PC-9 (cell line): ENCODE data around the gene ITGBL1. TPM values are rescaled to one million over a fixed set of nuclear protein-coding genes. Genes with fewer than 3 reads are reported as not detected.

ENCODE experiments used
- BruUV-seq: library from RNA; stranded (reverse); fragments of 400-500 nt; replicated peaks from 2 replicates; lab custom pipeline; 2021; lab: Mats Ljungman, UMichigan
- CTCF ChIA-PET: fragments of 300-600 bp; sonication (Branson Sonifier 250); formaldehyde crosslinking; loops from one replicate; lab custom pipeline; 2022; ENCODE audit warnings: antibody characterized with exemption; lab: Charles Lee
- POLR2A ChIA-PET: fragments of 300-600 bp; sonication (Branson Sonifier 250); formaldehyde crosslinking; loops from one replicate; lab custom pipeline; 2022; ENCODE audit warnings: antibody characterized with exemption; ENCODE audit not compliant: unreplicated experiment; lab: Charles Lee
- DNase-seq, 2 experiments: peaks; one replicate each; pipeline versions ENCODE4 v3.0.0 to v3.0.0-alpha.2; 2015 to 2022; ENCODE audit warnings: mixed read lengths in 1 of 2
- H2AFZ ChIP-seq: fragments of 200-600 bp; sonication (generic); 2 replicates; pipeline ENCODE4 v1.8.1; 2017; ENCODE audit warnings: antibody characterized with exemption
- H3F3A ChIP-seq: fragments of 200-600 bp; sonication (generic); 2 replicates; pipeline ENCODE4 v1.8.1; 2017; ENCODE audit warnings: antibody characterized with exemption, mild to moderate bottlenecking, low read depth; ENCODE audit not compliant: insufficient read depth
- H3K27ac ChIP-seq: fragments of 200-600 bp; sonication (generic); 2 replicates; pipeline ENCODE4 v1.6.1; 2016; ENCODE audit warnings: mixed run types
- H3K27me3 ChIP-seq: fragments of 200-600 bp; sonication (generic); 2 replicates; pipeline ENCODE4 v1.6.1; 2016; ENCODE audit warnings: low read depth, mixed run types; ENCODE audit not compliant: insufficient read depth
- H3K36me3 ChIP-seq: fragments of 200-600 bp; sonication (generic); 2 replicates; pipeline ENCODE4 v1.6.1; 2016; ENCODE audit warnings: low read depth, mixed run types
- H3K4me1 ChIP-seq: fragments of 200-600 bp; sonication (generic); replicated peaks from 2 replicates; pipeline ENCODE4 v1.6.1; 2016; ENCODE audit warnings: mixed run types; ENCODE audit not compliant: insufficient read depth
- H3K4me2 ChIP-seq: fragments of 200-600 bp; sonication (generic); 2 replicates; pipeline ENCODE4 v1.6.1; 2017; ENCODE audit warnings: mixed run types
- H3K4me3 ChIP-seq: fragments of 200-600 bp; sonication (generic); 2 replicates; pipeline ENCODE4 v1.6.1; 2016; ENCODE audit warnings: mixed run types
- H3K79me2 ChIP-seq: fragments of 200-600 bp; sonication (generic); 2 replicates; pipeline ENCODE4 v1.6.1; 2017; ENCODE audit warnings: low read depth, mixed run types
- H3K9me2 ChIP-seq: fragments of 200-600 bp; sonication (generic); 2 replicates; pipeline ENCODE4 v1.8.1; 2017; ENCODE audit warnings: mild to moderate bottlenecking; ENCODE audit not compliant: insufficient read depth
- H3K9me3 ChIP-seq: fragments of 200-600 bp; sonication (generic); 2 replicates; pipeline ENCODE4 v1.8.1; 2016; ENCODE audit warnings: low read depth; ENCODE audit not compliant: insufficient read depth
- H4K20me1 ChIP-seq: fragments of 200-600 bp; sonication (generic); 2 replicates; pipeline ENCODE4 v1.8.1; 2017; ENCODE audit not compliant: insufficient read depth
- EZH2 ChIP-seq: fragments of 200-600 bp; sonication (generic); IDR thresholded peaks from 2 replicates; pipeline ENCODE4 v1.8.0; 2017; ENCODE audit warnings: antibody characterized with exemption, low read depth
- intact Hi-C: fragments of 100-400 bp; cut with micrococcal nuclease; formaldehyde crosslinking; loops from one replicate; pipeline ENCODE4 v1.10.0; 2022; ENCODE audit not compliant: unreplicated experiment
- total RNA-seq: library from RNA; stranded (reverse); gene quantifications from 2 replicates; pipeline ENCODE4 v1.2.3, GENCODE V29; 2021
- TF ChIP-seq, protein P1 (sequence below): fragments of 200-600 bp; sonication (generic); conservative IDR thresholded peaks from 2 replicates; pipeline ENCODE4 v1.6.1; 2017; ENCODE audit warnings: mixed run types, antibody characterized with exemption, mild to moderate bottlenecking, moderate library complexity

ITGBL1 gene
- total RNA-seq, 1 experiment from 2014 or later: 52.5 TPM

DNA sequence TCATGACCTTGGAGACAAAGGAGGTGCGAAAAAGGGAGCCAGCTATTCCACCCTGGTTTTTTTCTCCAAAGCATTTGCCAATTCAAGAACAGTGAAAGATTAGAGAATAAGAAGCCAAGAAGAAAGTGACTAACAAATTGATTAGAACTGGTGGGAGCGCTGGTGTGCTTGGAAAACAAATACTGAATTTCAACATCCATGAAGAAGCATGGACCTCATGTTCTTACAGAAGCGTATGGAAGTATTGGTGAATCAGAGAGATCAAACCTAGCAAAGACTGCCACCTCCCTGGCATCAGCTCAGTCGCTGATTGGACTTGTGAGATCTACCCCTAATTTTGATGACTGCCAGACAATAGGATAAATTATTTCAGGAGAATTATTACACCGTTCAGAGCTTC is 195.3 kb downstream of the ITGBL1 start:
- Histone ChIP-seq H3K9me3 (no peaks in the 10 kb centered on the region), H3F3A (peaks cover 24% of the 10 kb centered on the region), H3K79me2 (peaks cover 21% of the 10 kb centered on the region; the same call in 1 of the 2 replicates), H3K4me1 (peaks cover 26% of the 10 kb centered on the region), H3K4me3 (no peak overlapping the region), H3K36me3 (no peaks in the 10 kb centered on the region), H4K20me1 (no peaks in the 10 kb centered on the region), H3K27me3 (no peaks in the 10 kb centered on the region), H2AFZ (no peak overlapping the region), H3K27ac (0 out of 2 replicates have a peak overlapping the region, but pooled peaks have one; percentile 77), H3K4me2 (no peak overlapping the region), H3K9me2 (no peaks in the 10 kb centered on the region)
- intact Hi-C loops: no loop called here
- no peak for TF ChIP-seq EZH2
- TF ChIP-seq, protein P1, sequence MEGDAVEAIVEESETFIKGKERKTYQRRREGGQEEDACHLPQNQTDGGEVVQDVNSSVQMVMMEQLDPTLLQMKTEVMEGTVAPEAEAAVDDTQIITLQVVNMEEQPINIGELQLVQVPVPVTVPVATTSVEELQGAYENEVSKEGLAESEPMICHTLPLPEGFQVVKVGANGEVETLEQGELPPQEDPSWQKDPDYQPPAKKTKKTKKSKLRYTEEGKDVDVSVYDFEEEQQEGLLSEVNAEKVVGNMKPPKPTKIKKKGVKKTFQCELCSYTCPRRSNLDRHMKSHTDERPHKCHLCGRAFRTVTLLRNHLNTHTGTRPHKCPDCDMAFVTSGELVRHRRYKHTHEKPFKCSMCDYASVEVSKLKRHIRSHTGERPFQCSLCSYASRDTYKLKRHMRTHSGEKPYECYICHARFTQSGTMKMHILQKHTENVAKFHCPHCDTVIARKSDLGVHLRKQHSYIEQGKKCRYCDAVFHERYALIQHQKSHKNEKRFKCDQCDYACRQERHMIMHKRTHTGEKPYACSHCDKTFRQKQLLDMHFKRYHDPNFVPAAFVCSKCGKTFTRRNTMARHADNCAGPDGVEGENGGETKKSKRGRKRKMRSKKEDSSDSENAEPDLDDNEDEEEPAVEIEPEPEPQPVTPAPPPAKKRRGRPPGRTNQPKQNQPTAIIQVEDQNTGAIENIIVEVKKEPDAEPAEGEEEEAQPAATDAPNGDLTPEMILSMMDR: no peak
- DNase-seq: no peak
- ChIA-PET POLR2A (no interaction called here), CTCF (no interaction called here)
- no TSS peak for BruUV-seq

DNA sequence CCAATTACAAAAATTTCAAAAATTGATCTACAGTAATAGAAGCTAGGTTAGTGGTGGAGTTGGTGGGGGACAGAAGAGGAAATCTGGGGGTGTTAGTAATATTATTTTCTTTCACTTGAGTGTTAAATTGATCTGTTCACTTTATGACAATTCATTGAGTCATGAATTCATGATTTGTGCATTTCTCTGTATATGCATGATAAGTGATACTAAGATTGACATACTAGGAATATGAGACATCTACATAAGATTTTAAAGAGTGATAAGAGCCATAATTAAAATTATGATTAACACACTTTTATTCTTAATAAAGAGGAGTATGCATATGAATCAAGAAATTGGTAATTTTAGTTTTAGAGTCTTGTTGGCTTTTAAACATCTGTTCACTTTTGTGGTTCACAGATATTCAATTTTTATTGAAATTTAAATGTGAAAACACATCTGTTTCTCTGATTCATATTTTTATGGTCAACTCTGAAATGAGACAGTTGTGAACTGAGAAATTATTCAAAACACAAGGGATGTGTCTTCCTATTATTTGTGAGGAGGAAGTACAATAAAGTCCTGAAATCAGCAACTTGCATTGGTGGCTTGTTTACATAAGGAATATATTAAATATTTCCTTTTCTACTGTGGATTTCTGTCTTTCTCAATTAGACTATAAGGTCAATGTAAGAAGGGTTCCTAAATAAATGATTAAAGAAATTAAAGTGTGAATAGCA is 196.5 kb downstream of the ITGBL1 start:
- Histone ChIP-seq H3K27ac (peak overlapping the region; percentile 77), H3K9me2 (no peaks in the 10 kb centered on the region), H3F3A (peaks cover 24% of the 10 kb centered on the region), H2AFZ (no peak overlapping the region), H3K4me2 (peak overlapping the region; percentile 70), H3K4me1 (peaks cover 26% of the 10 kb centered on the region), H3K79me2 (peaks cover 18% of the 10 kb centered on the region; the same call in 1 of the 2 replicates), H3K9me3 (no peaks in the 10 kb centered on the region), H3K4me3 (no peak overlapping the region), H3K27me3 (no peaks in the 10 kb centered on the region), H3K36me3 (no peaks in the 10 kb centered on the region), H4K20me1 (no peaks in the 10 kb centered on the region)
- ChIA-PET POLR2A (no interaction called here), CTCF (no interaction called here)
- intact Hi-C loops: no loop called here
- BruUV-seq: no TSS peak
- DNase-seq: peak in 1 of 2 experiments; percentile 43
- no peak for TF ChIP-seq EZH2
- TF ChIP-seq, protein P1: no peak

DNA sequence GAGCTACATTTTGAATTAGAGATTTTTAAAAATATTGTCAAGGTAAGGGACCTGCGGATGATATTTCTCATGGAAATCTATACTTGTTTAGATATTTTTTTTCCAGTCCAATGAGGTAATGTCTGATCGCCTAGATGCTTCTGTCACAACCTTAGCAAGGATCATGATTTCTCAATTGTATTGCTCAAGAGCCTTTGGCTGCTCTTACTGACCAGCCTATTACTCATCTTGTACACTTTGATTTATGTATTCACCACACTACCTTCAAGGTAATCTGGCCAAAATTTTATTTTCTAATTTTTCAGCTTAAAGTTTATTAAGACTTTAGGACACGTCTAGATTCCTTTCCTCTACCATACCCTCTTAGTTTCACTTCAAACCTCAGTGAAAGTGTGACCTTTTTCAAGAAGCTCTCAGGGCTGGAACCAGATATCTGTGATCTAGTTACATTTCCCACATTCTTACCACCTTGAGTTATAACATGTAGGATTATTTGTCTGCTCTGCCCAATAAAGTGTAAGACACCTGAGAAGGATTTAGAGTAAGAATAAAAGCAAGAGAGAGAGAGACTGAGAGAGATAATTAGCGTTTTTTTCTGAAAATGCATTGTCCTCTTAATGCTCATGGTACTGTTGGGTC is 197.1 kb downstream of the ITGBL1 start:
- intact Hi-C loops: no loop called here
- CTCF ChIA-PET: no interaction called here
- no peaks in the 10 kb centered on the region for H3K27me3 ChIP-seq
- peak overlapping the region; percentile 77 for H3K27ac ChIP-seq
- TF ChIP-seq, protein P1: no peak
- TF ChIP-seq EZH2: no peak
- peak in 1 of 2 experiments; percentile 95 for DNase-seq
- no peaks in the 10 kb centered on the region for H3K36me3 ChIP-seq
- POLR2A ChIA-PET: no interaction called here
- H3K79me2 ChIP-seq: peaks cover 13% of the 10 kb centered on the region; the same call in 1 of the 2 replicates
- H3K9me2 ChIP-seq: no peaks in the 10 kb centered on the region
- BruUV-seq: no TSS peak
- H3K9me3 ChIP-seq: no peaks in the 10 kb centered on the region
- peak overlapping the region; percentile 30; the same call in 1 of the 2 replicates for H3K4me3 ChIP-seq
- no peak overlapping the region for H2AFZ ChIP-seq
- peaks cover 24% of the 10 kb centered on the region for H3F3A ChIP-seq
- H3K4me1 ChIP-seq: peaks cover 26% of the 10 kb centered on the region
- peak overlapping the region; percentile 70 for H3K4me2 ChIP-seq
- H4K20me1 ChIP-seq: no peaks in the 10 kb centered on the region
